ENCODE data around the gene RAD50.
"Not testable (repeated sequence)": the region's sequence is repeated elsewhere in the genome, so short reads cannot be mapped to it uniquely, and the experiment has no call there.

RAD50 gene

DNA sequence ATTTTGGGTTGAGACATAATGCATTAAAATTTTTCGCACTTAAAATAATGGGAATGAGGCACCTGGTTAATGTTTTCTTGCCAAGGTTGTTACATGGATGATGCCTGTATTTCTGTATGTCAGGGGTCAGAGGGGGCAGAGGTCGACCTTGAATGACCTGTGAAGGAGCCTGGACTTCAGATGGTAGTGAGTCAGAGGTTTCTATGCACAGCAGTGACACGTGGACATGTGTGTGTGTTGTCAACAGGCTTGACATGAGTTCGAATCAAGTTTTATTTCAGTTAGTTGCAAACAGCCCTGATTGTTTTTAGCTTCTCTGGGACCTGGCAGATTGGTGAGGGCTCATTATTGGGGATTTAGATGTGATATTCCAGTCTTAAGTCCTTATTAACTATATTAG, 17.1 kb upstream of the RAD50 start:
- Histone ChIP-seq H3K4me1 (ENCODE audit: control insufficient read depth, insufficient read depth, low read length) (no peaks in the 10 kb centered on the region), H3K4me3 (ENCODE audit: low read depth, low read length) (no peak overlapping the region), H3K9me3 (ENCODE audit: control insufficient read depth, insufficient read depth, low read length) (no peaks in the 10 kb centered on the region), H3K36me3 (ENCODE audit: control insufficient read depth, insufficient read depth, low read length) (no peaks in the 10 kb centered on the region), H3K9ac (ENCODE audit: low read depth, low read length) (no peak overlapping the region), H3K27me3 (ENCODE audit: control insufficient read depth, insufficient read depth, low read length) (no peaks in the 10 kb centered on the region)

DNA sequence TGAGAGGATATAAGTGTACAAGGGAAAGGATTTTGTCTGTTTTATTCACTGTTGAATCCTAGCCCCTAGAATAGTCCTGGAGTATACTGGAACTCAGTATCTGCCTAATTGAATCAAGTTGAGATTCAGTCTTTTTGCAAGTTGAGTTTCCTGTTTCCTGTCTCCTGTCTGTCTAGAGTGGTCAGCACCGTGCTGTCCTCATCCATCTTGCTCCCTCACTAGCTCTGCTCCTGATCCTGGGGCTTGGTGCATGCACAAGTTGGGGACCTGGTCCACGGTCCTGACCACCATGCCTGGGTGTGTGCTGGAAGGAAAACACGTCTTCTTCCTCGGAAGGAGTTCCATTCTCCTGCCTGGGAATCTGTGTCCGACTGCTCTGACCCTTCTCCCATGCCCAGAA, 16.6 kb upstream of the RAD50 start:
- no peak overlapping the region for H3K4me3 ChIP-seq (ENCODE audit: low read depth, low read length)
- H3K9me3 ChIP-seq (ENCODE audit: control insufficient read depth, insufficient read depth, low read length) = no peaks in the 10 kb centered on the region
- no peaks in the 10 kb centered on the region for H3K36me3 ChIP-seq (ENCODE audit: control insufficient read depth, insufficient read depth, low read length)
- no peak overlapping the region for H3K9ac ChIP-seq (ENCODE audit: low read depth, low read length)
- no peaks in the 10 kb centered on the region for H3K27me3 ChIP-seq (ENCODE audit: control insufficient read depth, insufficient read depth, low read length)
- H3K4me1 ChIP-seq (ENCODE audit: control insufficient read depth, insufficient read depth, low read length) = no peaks in the 10 kb centered on the region

DNA sequence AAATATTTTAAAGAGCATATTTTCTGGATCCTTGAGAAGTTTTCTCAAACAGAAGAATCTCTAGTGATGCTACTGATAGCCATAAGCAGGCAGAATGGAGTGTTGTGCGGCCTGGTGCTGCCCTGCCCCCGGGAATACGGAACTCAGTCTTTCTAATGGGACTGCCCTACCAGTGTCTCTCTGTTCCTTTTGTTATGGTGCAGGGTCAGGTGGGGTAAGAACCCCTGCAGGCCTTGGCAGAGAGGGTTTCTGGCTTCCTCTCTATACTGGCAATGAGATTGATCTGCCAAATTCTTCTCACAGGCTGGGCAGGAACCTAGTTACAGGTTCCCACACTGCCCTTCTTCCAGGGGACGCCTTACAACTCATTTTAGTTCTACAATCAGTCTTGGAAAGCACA, 16.0 kb upstream of the RAD50 start:
- H3K9me3 ChIP-seq (ENCODE audit: control insufficient read depth, insufficient read depth, low read length) = no peaks in the 10 kb centered on the region
- H3K9ac ChIP-seq (ENCODE audit: low read depth, low read length) = no peak overlapping the region
- no peaks in the 10 kb centered on the region for H3K27me3 ChIP-seq (ENCODE audit: control insufficient read depth, insufficient read depth, low read length)
- no peaks in the 10 kb centered on the region for H3K36me3 ChIP-seq (ENCODE audit: control insufficient read depth, insufficient read depth, low read length)
- no peak overlapping the region for H3K4me3 ChIP-seq (ENCODE audit: low read depth, low read length)
- H3K4me1 ChIP-seq (ENCODE audit: control insufficient read depth, insufficient read depth, low read length) = no peaks in the 10 kb centered on the region

DNA sequence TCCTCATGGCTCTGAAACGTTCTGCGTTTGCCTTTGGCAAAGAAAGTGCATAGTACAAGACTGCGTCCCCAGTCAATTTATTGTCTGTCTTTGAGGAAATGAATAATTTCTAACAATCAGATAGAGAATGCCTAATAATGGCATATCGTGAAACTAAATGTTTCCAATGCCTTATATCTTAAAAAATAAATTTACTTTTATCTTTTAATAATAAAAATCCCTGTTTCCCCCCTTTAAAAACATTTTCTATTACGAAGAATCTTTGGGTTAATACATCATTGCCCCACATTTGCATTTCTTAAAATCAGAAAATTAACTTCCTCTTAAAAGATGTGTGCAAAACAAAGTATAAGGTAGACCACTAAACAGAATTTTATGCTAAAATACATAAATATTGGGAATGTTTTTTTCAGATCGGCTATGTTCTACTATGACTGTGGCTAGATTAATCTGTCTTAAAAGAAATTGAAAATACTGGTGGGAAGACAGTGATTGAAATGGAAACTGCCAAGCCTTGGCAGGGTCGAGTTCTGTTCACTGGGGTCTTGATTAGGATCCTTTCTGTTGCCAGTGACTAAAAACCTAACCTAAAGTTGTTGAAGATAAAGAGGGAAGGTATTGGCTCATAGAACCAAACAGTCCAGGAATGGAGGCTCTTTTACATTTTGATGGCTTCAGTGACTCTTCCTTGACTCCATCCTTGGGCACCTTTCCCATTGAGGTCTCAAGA, 13.1 kb upstream of the RAD50 start, which contains the start of gene IL5:
IL5 (minus strand) TSS at position 51 of the 730 bp plus-strand sequence; CDS start at position 7, 44 bp downstream.
- Histone ChIP-seq H3K4me3 (ENCODE audit: low read depth, low read length) (no peak within 1 kb of the TSS), H3K4me1 (ENCODE audit: control insufficient read depth, insufficient read depth, low read length) (no peaks in the 10 kb centered on the region), H3K9me3 (ENCODE audit: control insufficient read depth, insufficient read depth, low read length) (no peaks in the 10 kb centered on the region), H3K36me3 (ENCODE audit: control insufficient read depth, insufficient read depth, low read length) (no peaks in the 10 kb centered on the region), H3K27me3 (ENCODE audit: control insufficient read depth, insufficient read depth, low read length) (no peaks in the 10 kb centered on the region), H3K9ac (ENCODE audit: low read depth, low read length) (no peak within 1 kb of the TSS)

DNA sequence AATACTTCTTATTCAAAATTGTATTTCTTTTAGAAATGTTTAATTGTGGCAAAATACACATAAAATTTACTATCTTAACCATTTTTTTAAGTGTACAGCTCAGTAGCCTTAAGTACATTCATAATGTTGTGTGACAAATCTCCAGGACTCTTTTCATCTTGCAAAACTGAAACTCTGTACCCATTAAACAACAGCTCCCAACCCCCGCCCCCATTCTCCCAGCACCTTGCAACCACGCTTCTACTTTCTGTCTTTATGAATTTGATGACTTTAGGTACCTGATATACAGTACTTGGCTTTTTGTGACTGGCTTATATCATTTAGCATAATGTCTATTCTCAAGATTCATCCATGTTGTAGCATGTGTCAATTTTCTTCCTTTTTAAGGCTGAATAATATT, 10.7 kb upstream of the RAD50 start:
- no peaks in the 10 kb centered on the region for H3K36me3 ChIP-seq (ENCODE audit: control insufficient read depth, insufficient read depth, low read length)
- H3K9me3 ChIP-seq (ENCODE audit: control insufficient read depth, insufficient read depth, low read length) = no peaks in the 10 kb centered on the region
- no peak overlapping the region for H3K4me3 ChIP-seq (ENCODE audit: low read depth, low read length)
- H3K27me3 ChIP-seq (ENCODE audit: control insufficient read depth, insufficient read depth, low read length) = no peaks in the 10 kb centered on the region
- no peak overlapping the region for H3K9ac ChIP-seq (ENCODE audit: low read depth, low read length)
- H3K4me1 ChIP-seq (ENCODE audit: control insufficient read depth, insufficient read depth, low read length) = no peaks in the 10 kb centered on the region

DNA sequence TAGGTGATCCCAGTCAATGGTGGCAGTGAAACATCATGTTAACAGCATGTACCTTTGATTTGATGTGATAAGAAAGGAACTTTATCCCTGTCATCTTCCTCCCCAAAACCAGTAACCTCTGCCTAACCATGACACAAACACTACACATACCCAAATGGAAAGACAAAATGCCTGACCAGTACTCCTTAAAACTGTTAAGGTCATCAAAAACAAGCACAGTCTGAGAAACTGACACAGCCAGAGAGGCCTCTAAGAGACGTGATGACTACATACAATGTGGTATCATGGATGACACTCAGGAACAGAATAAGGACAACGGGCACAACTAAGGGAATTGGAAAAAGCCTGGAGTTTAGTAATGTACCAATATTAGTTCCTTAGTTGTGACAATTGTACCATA, 9.5 kb upstream of the RAD50 start:
- Histone ChIP-seq H3K36me3 (ENCODE audit: control insufficient read depth, insufficient read depth, low read length) (no peaks in the 10 kb centered on the region), H3K9ac (ENCODE audit: low read depth, low read length) (no peak overlapping the region), H3K4me3 (ENCODE audit: low read depth, low read length) (no peak overlapping the region), H3K4me1 (ENCODE audit: control insufficient read depth, insufficient read depth, low read length) (no peaks in the 10 kb centered on the region), H3K27me3 (ENCODE audit: control insufficient read depth, insufficient read depth, low read length) (no peaks in the 10 kb centered on the region), H3K9me3 (ENCODE audit: control insufficient read depth, insufficient read depth, low read length) (no peaks in the 10 kb centered on the region)

DNA sequence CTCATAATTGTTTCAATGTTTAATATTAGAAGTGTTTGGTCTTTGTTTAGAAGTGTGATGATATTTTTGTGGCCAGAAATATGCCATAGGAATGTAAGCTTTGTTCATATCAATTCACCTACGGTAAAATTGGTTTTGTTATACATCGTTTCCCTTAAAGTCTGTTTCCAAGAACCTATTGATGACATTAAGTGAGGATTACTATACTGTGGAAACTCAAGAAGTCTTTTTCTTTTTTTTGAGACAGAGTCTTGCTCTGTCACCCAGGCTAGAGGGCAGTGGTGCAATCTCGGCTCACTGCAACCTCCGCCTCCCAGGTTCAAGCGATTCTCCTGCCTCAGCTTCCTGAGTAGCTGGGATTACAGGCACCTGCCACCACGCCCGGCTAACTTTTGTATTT, 7.9 kb upstream of the RAD50 start:
- H3K9me3 ChIP-seq (ENCODE audit: control insufficient read depth, insufficient read depth, low read length); H3K9ac ChIP-seq (ENCODE audit: low read depth, low read length); H3K36me3 ChIP-seq (ENCODE audit: control insufficient read depth, insufficient read depth, low read length); H3K4me3 ChIP-seq (ENCODE audit: low read depth, low read length); H3K4me1 ChIP-seq (ENCODE audit: control insufficient read depth, insufficient read depth, low read length); H3K27me3 ChIP-seq (ENCODE audit: control insufficient read depth, insufficient read depth, low read length): not testable (repeated sequence)

DNA sequence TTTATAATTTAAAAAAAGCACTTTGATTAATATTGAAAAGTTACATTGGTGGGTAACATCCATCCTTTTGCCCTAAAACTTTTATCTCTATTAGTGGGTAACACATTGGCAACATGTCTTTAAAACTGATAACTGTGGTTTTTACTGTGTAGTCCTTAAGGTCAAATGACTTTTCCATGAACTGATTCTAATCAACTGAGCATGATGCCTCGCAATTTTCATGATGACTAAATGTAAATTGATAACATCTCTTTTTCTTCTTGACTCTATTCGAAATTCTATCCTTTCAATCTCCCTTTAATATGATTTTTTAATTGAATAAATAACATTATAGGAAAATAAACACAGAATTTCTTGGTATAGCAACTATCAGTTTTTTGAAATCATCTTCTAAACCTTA, 7.2 kb upstream of the RAD50 start:
- H3K4me3 ChIP-seq (ENCODE audit: low read depth, low read length) = no peak overlapping the region
- no peaks in the 10 kb centered on the region for H3K27me3 ChIP-seq (ENCODE audit: control insufficient read depth, insufficient read depth, low read length)
- no peaks in the 10 kb centered on the region for H3K36me3 ChIP-seq (ENCODE audit: control insufficient read depth, insufficient read depth, low read length)
- H3K9me3 ChIP-seq (ENCODE audit: control insufficient read depth, insufficient read depth, low read length) = no peaks in the 10 kb centered on the region
- no peaks in the 10 kb centered on the region for H3K4me1 ChIP-seq (ENCODE audit: control insufficient read depth, insufficient read depth, low read length)
- H3K9ac ChIP-seq (ENCODE audit: low read depth, low read length) = no peak overlapping the region

DNA sequence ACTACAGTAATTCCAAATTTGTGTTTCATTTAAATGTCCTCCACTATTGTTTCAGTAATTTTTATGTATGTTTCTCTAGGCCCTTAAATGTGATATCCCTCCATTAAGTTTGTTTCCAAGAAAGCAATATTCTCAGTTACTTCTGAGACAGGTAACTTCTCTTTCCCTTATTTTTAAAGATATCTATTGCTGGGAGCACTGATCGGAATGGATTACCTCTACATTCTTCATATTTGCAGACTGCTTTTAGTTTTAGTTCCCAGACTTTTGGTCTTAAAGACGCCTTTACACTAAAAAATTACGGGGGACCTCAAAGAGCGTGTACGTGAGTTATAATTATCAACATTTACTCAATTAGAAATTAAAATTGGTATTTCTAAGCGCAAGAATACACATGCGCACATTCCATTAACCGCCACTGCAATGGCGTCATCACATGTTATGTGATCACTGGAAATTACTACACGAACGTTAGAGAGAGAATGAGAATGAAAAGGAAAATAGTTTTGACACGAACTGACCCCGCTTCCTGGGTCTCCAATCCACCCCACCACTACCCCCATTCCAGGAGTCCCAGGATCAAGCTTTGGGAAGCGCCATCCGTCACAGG, 519 bp upstream of the RAD50 start:
- Histone ChIP-seq H3K9me3 (ENCODE audit: control insufficient read depth, insufficient read depth, low read length) (no peaks in the 10 kb centered on the region), H3K9ac (ENCODE audit: low read depth, low read length) (peak overlapping the region; percentile 90), H3K4me3 (ENCODE audit: low read depth, low read length) (peak overlapping the region; percentile 90), H3K36me3 (ENCODE audit: control insufficient read depth, insufficient read depth, low read length) (peaks cover 4% of the 10 kb centered on the region), H3K27me3 (ENCODE audit: control insufficient read depth, insufficient read depth, low read length) (no peaks in the 10 kb centered on the region), H3K4me1 (ENCODE audit: control insufficient read depth, insufficient read depth, low read length) (no peaks in the 10 kb centered on the region)

DNA sequence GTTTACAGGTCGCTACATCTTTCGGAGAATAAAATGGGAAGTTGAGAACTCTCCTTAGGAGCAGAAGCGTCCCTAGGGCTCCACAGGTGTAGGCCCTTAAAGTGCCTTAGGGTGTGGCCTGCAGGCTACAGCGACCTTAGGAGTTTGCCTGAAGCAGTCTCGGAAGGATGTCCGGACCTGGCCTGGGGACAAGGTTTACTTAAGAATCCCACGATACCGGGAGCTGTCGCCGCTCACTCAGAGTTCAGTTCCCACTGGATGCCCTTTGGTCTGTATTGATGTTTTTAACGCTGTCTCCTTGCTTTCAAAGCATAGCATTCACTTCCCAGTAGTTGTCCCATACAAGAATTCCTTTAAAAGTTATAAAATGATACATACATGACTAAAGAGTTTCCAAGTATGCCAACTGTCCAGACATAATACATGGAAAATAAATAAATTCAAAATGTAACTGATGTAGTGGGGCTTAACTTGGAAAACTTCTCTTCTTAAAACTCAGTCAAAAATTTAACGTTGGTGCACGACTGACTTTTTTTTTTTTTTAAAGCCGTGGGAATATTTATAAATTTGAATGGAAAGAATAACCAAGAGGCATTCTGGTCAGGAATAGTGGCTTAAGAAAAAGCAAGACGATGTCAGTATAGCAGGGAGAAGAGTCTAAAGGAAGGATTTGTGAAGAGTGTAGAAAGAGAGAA, 848 bp downstream of the RAD50 start:
- Histone ChIP-seq H3K9ac (ENCODE audit: low read depth, low read length) (peak overlapping the region; percentile 90), H3K4me1 (ENCODE audit: control insufficient read depth, insufficient read depth, low read length) (no peaks in the 10 kb centered on the region), H3K36me3 (ENCODE audit: control insufficient read depth, insufficient read depth, low read length) (peaks cover 5% of the 10 kb centered on the region), H3K27me3 (ENCODE audit: control insufficient read depth, insufficient read depth, low read length) (no peaks in the 10 kb centered on the region), H3K4me3 (ENCODE audit: low read depth, low read length) (peak overlapping the region; percentile 90), H3K9me3 (ENCODE audit: control insufficient read depth, insufficient read depth, low read length) (no peaks in the 10 kb centered on the region)

DNA sequence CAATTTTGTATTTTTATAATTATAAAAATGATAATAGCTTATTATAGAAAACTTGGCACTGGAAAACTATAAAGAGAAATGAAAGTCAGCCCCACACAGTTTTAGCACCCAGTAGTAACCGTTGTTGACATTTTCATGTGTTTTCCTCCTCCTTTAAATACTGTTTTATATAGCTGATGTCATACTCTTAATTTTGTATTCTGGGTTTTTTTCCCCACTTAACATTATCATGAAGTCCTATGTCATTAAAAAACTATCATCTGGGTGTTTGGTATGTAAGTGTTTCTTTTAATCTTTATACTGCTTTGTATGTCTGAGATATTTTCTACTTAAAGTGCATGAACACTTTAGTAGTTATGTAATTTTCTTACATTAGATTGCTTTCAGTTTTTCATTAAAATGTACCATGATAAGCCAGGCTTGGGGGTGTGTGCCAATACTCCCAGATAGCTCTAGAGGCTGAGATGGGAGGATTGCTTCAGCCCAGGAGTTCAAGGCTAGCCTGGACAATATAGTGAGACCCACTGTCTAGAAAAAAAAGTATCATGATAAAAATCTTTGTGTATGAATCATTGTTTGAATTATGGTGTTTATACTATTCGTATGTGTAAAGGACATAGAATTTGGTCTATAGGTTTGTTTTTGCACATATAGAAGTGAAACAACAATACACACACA, 2.7 kb downstream of the RAD50 start:
- peaks cover 5% of the 10 kb centered on the region for H3K36me3 ChIP-seq (ENCODE audit: control insufficient read depth, insufficient read depth, low read length)
- no peak overlapping the region for H3K4me3 ChIP-seq (ENCODE audit: low read depth, low read length)
- H3K27me3 ChIP-seq (ENCODE audit: control insufficient read depth, insufficient read depth, low read length) = no peaks in the 10 kb centered on the region
- no peaks in the 10 kb centered on the region for H3K9me3 ChIP-seq (ENCODE audit: control insufficient read depth, insufficient read depth, low read length)
- no peak overlapping the region for H3K9ac ChIP-seq (ENCODE audit: low read depth, low read length)
- H3K4me1 ChIP-seq (ENCODE audit: control insufficient read depth, insufficient read depth, low read length) = no peaks in the 10 kb centered on the region

Data from iPS-15b (cell line).